GM18511 (cell line): ENCODE measurements around the gene VSX1.

Experiments
- ATAC-seq: cut with Tn5 transposase; IDR thresholded peaks from one replicate; pipeline ENCODE4 v1.9.1; 2021; ENCODE audit warnings: mild to moderate bottlenecking, moderate library complexity; ENCODE audit not compliant: unreplicated experiment

VSX1 gene

DNA sequence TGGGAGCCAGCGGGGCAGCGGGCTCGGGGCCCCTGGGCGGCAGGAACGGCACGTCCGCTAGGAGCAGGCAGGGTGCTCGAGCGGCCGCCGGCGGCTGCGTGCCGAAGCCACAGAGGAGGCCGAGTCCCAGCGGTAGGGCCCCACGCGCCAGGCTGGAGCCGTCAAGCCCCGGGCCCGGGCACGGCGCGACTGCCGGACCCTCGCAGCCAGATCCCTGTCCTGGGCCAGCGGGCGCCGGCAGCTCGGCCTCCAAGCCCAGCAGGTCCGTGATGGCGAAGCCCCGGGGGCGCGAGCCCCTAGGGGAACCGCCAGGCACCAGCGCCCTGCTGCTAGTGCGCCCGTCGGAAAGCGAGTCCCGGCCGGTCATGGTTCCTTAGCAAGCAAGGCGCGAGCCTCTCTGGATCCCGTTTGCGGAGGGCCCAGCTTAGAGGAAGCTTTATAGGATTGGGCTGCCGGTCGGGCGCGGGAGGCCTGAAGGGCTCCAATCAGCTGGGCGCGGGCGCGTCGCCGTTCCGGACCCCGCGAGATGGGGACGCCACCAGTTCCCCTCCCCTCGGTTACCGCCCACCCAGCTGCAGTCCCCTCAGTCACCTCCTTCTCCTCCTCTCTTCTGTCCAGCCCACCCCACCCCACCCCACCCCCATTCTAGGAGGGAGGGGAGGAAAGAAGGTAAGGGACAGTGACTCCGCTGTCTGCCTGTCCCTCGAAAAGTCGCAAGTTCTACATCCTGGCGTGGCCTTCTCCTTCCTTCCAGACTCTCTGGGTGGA lies at the start of gene VSX1:
Gene VSX1, minus strand, starts transcription at position 412 of the 768 bp plus-strand sequence. Its CDS starts 45 bp downstream, at position 367.
- no peak for ATAC-seq

DNA sequence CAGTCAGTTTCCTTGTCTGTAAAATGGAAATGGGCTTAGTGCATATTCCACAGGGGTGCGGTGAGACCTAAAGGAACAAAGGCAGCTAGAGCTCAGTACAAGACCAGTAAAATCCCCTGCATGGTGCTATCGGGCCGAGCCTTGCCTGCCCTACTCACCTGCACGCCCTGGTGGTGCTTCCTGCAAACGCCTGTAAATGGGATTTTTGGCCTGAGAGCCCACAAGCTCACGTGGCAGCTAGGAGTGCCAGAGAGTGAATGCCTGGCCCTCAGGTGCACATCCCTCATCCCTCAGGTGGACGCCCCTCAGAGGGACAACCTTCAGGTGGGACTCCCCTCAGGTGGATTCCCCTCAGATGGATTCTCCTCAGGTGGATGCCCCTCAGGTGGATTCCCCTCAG lies 48.0 kb upstream of the VSX1 start:
- no peak for ATAC-seq

DNA sequence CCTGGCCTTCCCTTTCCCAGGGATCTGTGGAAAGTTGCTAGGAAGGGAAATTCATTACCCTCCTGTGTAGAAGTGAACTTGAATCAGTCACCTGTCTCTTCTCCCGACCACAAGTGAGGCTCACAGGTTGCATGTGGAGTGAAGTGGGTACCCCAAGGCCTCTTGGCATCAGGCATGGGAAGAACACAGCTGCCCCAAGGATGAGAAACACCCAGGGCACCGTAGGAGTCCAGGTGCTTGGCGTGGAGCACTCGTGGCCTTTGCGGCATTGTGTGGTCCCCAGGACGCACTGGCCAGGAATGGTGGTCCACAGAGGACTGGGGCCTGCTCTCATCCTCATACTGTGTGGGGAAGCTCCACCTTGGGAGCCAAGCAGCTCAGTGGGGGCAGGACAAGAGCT lies 47.5 kb upstream of the VSX1 start:
- ATAC-seq, result no peak

DNA sequence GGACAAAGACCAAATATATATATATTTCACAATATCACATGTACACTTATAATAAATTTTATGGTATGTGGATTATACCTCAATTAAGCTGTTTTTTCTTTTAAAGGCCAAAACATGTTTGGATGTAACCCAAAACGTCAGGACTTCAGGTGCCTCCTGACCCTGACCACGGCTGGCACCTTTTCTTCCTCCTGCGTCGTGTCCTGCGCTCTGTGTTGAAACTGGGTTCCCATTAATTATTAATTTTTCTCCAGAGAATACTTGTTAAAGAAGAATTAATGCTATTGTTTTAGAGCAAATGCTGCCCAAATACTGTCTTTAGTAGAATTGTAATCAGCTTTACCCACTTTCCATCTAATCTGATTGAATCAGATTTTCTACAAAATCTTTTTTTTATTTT lies 46.7 kb upstream of the VSX1 start:
- no peak for ATAC-seq

DNA sequence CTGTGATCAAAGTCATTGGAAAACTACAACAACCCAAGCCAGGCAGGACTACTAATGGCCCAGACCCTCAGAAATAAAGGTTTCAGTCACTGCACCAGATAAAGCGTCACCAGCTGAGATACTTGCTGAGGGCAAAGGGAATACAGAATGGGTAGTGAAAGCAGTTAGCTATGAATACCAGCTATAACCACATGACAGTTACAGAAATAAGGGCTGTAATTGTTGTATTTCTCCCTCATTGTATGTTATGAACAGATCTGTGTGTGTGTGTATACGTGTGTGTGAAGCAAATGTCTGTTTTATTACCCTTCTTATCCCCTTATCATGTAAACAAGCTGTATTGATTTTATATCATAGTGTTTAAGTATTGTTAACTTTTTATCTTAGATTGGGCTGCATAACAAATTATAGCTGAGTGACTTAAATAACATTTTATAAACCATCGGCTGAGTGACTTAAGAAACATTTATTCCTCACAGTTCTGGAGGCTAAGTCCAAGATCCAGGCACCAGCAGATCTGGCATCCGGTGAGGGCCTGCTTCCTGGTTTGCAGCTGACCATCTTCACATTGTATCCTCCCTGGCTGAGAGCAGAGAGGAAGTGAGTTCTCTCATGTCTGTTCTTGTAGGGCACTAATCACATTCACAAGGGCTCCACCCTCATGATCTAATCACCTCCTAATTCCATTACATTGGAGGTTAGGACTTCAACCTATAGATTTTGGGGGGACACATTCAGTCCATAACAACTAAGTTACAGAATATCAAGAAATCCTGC lies 46.0 kb upstream of the VSX1 start:
- ATAC-seq, result no peak

DNA sequence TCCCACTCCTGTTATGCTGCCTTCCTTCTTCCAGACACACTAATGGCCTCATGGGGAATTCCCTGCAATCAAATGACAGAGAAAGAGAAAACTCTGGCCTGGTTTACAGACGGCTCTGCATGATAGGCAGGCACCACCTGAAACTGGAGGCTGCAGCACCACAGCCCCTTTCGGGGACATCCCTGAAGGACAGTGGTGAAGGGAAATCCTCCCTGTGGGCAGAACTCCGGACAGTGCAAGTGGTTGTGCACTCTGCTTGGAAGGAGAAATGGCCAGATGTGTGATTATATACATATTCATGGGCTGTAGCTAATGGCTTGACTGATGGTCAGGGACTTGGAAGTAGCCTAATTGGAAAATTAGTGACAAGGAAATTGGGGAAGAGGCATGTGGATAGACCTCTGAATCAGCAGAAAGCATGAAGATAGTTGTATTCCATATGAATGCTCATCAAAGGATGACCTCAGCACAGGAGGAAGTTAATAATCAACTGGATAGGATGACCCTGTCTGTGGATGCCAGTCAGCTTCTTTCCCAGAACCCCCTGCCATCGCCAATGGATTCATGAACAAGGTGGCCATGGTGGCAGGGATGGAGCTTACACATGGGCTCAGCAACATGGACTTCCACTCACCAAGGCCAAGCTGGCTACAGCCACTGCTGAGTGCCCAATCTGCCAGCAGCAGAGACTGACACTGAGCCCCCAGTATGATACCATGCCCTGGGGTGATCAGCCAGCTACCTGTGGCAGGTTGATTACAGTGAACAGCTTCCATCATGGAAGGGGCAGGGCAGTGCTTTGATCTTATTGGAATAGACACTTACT lies 44.5 kb upstream of the VSX1 start:
- no peak for ATAC-seq

DNA sequence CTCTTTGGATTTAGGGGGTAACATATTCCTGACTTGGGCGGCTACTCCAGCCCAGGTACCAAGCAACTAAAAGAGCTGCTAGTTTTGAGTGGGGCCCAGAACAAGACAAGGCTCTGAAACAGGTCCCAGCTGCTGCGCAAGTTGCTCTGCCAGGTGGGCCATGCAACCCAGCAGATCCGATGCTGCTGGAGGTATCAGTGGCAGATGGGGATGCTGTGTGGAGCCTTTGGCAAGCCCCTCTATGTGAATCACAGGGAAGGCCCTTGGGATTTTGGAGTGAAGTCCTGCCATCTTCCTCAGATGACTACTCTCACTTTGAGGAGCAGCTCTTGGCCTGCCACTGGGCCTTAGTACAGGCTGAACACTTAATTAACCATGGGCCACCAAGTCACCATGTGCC lies 43.7 kb upstream of the VSX1 start:
- no peak for ATAC-seq

DNA sequence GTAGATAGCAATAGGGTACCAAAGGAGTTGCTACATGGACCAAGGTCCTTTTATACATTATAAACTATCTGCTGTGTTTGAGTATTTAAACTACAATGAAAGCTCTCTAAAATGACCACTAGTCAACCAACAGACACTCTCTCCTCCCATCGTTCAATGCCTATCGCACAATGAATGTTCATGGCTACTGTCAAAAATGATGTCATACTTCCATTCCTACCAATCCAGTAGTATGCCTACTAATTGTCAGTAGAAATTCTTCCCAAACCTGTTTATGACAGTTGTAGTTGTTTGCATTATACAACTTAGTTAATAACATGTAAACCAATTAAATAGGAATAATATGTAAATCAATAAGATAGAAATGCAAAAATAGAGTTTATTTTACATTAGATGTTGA lies 39.0 kb upstream of the VSX1 start:
- no peak for ATAC-seq

DNA sequence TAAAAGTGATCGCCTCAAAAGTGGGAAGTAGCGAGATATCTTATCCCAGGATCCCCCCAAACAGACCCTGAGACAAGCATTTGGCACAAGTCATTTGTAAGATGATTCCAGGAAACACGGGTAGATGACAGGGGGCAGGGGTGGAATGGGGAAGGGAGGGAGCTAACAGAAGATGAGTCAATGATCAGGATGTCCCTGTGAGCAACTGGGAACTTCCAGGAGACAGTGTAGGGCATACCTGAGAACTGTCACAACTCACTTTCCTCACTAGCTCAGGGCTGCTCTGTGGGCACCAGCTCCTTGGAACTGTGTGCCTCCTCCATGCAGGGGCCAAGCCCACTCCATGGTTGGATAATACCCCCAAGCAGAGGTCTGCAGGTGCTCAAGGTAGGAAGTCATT lies 38.5 kb upstream of the VSX1 start:
- ATAC-seq, result no peak

DNA sequence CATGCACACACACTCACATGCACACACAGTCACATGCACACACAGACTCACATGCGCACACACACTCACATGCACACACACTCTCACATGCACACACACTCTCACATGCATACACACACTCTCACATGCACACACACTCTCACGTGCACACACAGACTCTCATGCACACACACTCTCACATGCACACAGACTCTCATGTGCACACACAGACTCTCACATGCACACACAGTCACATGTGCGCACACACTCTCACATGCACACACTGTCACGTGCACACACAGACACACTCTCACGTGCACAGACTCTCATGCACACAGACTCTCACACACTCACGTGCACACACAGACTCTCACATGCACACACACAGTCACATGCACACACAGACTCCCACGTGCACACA lies 36.6 kb upstream of the VSX1 start:
- ATAC-seq, result no peak

DNA sequence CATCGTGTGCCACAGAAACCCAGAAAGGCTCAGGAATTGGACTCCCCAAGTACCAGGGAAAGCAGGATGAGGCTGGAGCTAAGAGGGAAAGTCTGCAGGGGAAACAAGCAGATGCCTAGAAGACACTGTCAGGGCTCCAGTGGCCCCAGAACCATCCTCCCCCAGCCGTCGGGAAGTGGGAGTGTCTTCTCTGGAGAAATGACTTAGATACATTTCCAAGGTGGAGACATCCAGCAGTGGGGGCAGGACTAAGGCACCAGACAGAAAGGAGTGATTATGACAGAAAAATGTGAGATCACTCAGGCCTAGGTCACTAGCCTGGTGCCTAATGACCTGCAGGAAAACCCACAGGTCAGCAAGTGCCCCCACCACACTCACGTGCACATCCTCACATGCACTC lies 36.0 kb upstream of the VSX1 start:
- ATAC-seq, result no peak

DNA sequence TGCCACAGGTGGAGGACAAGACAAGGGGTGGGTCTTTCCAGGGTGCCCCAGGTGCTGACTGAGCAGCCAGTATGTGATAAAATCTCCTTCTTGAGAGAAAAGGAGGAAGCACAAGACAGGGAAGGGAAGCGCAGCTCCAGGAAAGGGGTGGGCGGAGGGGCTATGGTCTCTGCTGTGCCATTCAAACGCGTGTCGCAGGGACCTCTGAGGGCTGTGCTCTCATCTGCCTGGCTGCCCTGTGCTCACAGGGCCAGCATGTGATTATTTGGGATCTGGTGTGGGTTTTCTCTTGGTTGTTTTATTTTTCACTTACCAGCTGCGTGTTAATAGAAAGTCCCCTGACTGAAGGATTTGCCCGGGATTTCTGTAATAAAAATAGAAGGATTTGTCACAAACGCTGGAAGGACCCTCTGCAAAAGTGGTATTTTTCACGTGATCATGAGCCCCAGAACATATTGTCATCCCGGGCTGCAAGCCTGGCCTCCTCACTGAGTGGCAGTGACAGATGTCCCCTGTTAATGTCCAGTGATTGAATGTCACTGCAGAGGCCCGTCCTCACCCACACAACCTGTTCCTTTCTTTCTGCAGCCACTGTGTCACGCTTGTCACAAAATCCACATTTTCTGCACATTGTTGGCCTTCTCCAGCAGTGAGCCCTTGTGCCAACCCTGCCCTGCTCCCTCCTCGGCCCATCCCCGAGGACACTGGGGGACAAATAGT lies 35.0 kb upstream of the VSX1 start:
- no peak for ATAC-seq

DNA sequence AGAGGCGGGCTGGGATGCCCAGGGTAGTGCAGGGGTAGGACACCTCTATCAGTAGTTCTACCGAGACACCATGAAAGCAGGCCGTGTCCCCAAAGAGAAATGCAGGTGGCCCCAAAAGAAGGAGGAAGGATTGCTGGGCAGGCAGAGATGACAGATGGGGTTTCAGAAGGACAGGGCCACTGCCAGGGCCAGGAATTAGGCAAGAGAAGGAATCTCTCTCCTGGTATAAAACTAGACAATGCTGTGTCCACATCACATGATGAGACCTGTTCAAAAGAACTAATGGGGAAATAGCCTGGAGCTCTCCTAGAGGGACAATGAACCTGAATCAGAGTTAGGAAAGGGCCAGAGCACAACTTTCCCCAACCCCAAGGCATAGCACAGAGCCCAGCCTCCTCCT lies 21.6 kb upstream of the VSX1 start:
- ATAC-seq, result no peak

DNA sequence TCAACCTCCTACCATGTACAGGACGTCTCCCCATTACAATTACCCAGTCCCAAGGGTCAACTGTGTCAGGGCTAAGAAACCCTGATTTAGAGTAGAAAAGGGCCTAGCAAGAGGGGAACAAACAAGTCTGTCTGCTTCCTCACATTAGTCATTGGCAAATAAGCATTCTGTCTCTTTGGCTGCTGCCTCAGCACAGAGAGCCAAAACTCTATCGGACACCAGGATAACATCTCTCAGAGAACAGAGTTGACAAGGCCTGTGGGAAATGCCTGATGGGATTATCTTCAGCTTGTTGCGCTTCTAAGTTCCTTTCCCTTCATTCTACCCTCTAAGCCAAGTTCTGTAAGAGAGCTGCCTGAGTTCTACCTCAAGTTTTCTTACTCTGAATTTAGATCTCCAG lies 19.0 kb upstream of the VSX1 start:
- ATAC-seq, result no peak

DNA sequence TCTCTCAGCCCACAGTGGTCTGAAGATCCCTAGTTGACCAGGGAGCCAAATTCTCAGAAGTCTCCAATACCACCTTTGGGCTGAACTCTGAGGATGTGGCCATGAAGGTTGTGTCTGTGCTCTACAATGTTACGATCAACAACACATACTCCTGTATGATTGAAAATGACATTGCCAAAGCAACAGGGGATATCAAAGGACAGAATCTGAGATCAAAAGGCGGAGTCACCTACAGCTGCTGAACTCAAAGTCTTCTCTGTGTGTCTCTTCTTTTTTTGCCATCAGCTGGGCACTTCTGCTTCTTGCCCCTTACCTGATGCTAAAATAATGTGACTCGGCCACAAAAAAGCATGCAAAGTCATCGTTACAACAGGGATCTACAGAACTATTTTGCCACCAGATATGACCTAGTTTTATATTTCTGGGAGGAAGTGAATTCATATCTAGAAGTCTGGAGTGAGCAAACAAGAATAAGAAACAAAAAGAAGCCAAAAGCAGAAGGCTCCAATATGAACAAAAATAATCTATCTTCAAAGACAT lies 17.7 kb upstream of the VSX1 start:
- ATAC-seq, result no peak

DNA sequence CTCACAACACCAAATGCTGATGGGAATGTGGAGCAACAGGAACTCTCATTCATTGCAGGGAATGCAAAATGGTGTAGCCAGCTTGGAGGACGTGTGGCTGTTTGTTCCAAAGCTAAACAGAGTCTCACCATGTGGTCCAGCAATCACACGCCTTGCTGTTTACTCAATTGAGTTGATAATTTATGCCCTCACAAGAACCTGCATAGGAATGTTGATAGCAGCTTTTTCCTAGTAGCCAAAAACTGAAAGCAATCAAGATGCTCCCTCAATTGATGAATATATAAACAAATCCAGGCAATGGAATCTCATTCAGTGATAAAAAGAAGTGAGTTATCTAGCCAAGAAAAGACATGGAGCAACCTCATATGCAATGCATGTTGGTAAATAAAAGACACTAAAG lies 15.6 kb upstream of the VSX1 start:
- ATAC-seq, result no peak

DNA sequence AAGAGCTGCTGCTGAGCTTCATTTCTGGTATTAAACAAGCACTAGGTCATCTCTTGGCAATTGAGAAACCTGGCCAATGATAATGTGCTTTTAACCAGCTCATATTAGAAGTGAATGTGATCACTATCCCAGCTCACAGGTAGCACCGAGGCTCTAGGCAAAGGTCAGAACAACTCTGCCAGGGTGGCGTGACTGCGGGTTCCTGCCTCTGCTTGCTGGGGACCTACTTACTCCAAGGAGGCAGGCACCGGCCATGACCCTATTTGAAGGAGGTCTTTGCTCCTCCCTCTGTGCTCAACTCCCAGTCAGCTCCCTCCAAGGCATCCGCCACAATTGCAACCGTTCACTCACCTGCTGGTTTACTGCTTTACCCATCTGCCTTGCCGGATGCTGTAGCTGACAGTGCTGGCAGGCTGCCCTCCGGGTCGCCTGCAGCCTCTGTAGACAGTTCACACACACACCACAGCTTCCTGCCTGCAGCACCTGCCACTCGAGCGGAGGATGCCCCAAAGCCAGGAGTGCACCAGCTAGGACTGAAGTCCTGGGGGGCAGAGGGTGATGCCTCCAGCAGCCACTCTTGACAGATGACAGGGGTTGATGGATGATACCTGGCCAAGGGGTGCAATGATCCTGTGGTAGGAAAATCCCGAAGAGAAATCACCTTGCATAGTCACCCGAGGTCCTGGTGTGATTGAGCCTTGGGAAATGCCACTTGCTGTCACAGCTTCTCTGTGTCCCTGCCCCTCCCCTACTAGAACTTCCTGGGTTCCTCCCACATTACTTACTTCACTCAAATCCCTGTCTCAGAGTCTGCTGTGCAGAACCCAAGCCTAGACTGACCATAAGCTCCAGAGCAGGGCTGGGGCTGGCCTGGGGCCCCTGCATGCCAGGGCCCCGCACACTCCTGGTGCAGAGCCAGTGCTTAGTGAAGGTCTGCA lies 8.8 kb upstream of the VSX1 start:
- peak; percentile 97 for ATAC-seq

DNA sequence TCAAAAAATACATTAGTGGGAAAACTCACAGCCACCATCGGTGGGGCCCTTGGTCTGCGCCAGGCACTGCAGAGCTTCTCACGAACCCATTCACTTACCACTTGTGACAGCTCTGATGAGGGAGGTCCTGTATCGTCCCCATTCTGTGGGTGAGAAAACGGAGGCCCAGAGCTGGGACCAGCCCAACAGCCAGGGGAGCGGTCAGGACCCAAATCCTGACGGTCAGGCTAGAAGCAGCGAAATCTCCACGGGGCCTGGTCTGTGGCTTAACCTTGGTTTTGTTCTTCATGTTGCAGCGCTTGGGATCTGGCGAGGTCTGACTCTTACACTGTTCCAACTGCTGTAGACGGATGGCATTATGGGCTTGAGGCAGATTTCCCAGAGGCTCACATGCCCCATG lies 7.7 kb upstream of the VSX1 start:
- no peak for ATAC-seq

DNA sequence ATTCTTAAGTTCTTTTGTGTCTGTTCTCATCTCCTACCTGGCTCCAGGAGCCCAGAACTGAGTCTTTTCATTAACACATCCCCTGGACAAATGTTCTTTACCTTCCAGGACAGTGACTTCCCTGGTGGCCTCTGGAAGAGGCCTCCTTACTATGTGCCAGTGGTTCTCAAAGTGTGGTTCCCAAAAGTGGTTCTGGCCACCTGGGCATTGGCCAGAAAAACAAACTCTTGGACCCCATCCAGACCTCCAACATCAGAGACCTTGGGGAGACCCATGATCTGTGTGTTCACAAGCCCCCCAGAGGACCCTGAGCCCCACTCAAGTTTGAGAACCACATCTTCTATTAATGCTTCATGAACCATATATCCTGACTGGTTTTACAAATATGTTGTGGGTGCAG lies 7.2 kb upstream of the VSX1 start:
- no peak for ATAC-seq

DNA sequence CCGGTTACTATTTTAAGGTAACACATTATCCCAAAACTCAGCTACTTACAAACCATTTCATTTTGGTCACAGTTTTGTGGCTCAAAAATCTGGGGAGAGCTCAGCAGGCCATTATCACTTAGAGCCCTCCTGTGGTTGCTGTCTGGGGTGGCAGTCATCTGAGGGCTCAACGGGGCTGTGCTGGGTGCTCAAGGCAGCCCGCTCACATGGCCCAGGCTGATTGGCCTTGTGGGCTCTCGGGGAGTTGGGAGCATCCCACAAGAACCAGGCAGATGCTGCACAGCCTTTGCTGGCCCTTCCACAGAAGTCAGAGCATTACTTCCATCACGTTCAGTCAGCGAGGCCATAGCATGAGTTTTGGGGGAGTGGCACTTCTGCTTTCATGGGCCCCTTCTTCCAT lies 6.3 kb upstream of the VSX1 start:
- no peak for ATAC-seq
